WTC11 (cell line): ENCODE measurements around the gene DAD1. TPM values are rescaled to one million over a fixed set of nuclear protein-coding genes. Genes with fewer than 3 reads are reported as not detected.

ENCODE experiments used
- ATAC-seq: fragments of 200-7000 bp; cut with Tn5 transposase; 2 replicates; pipeline ENCODE4 v1.10.0; 2021; ENCODE audit warnings: mild to moderate bottlenecking, moderate library complexity
- CTCF ChIA-PET: fragments of 300-600 bp; sonication (Branson Sonifier 250); formaldehyde crosslinking; loops from one replicate; lab custom pipeline; 2021; ENCODE audit warnings: antibody characterized with exemption; lab: Charles Lee
- POLR2A ChIA-PET: fragments of 350-600 bp; sonication (Branson Sonifier 250); formaldehyde crosslinking; loops from one replicate; lab custom pipeline; 2021; ENCODE audit warnings: antibody characterized with exemption; lab: Charles Lee
- DNase-seq: peaks from one replicate; pipeline ENCODE4 v3.0.0; 2021; ENCODE audit warnings: low spot score
- H3K27ac Mint-ChIP-seq: 2 replicates; pipeline ENCODE4 v1.8.0; 2021; ENCODE audit warnings: mixed read lengths
- H3K27me3 Mint-ChIP-seq: 2 replicates; pipeline ENCODE4 v1.8.0; 2021; ENCODE audit warnings: low read depth, mild to moderate bottlenecking, moderate library complexity, mixed read lengths
- H3K36me3 Mint-ChIP-seq: 2 replicates; pipeline ENCODE4 v1.8.0; 2021; ENCODE audit warnings: mixed read lengths
- H3K4me1 Mint-ChIP-seq: 2 replicates; pipeline ENCODE4 v1.8.0; 2022; ENCODE audit warnings: mixed read lengths
- H3K4me3 Mint-ChIP-seq: 2 replicates; pipeline ENCODE4 v1.8.0; 2021; ENCODE audit warnings: mild to moderate bottlenecking, moderate library complexity, mixed read lengths
- H3K9me3 Mint-ChIP-seq: 2 replicates; pipeline ENCODE4 v1.8.0; 2021; ENCODE audit warnings: mixed read lengths
- CREB1 ChIP-seq: sonication (generic); formaldehyde crosslinking; IDR thresholded peaks from 2 replicates; pipeline ENCODE4 v1.8.0; 2023; ENCODE audit warnings: mild to moderate bottlenecking, missing genetic modification reagents
- FOXP1 ChIP-seq: sonication (generic); formaldehyde crosslinking; IDR thresholded peaks from 2 replicates; pipeline ENCODE4 v1.8.0; 2022; ENCODE audit warnings: missing genetic modification reagents, mild to moderate bottlenecking, moderate library complexity, borderline replicate concordance
- IRF2 ChIP-seq: sonication (generic); formaldehyde crosslinking; IDR thresholded peaks from 2 replicates; pipeline ENCODE4 v1.8.0; 2022; ENCODE audit warnings: low read depth, missing genetic modification reagents, borderline replicate concordance
- NFYB ChIP-seq: sonication (generic); formaldehyde crosslinking; conservative IDR thresholded peaks from 2 replicates; pipeline ENCODE4 v1.8.0; 2022; ENCODE audit warnings: low read depth, missing genetic modification reagents
- SP1 ChIP-seq: sonication (generic); formaldehyde crosslinking; conservative IDR thresholded peaks from 2 replicates; pipeline ENCODE4 v1.8.1; 2022; ENCODE audit warnings: missing genetic modification reagents
- TCF7 ChIP-seq: sonication (generic); formaldehyde crosslinking; IDR thresholded peaks from 2 replicates; pipeline ENCODE4 v1.8.0; 2022; ENCODE audit warnings: mild to moderate bottlenecking, low read depth, missing genetic modification reagents, moderate library complexity
- TEAD4 ChIP-seq: sonication (generic); formaldehyde crosslinking; IDR thresholded peaks from 2 replicates; pipeline ENCODE4 v1.8.0; 2022; ENCODE audit warnings: mild to moderate bottlenecking, missing genetic modification reagents
- TP53 ChIP-seq: sonication (generic); formaldehyde crosslinking; IDR thresholded peaks from 2 replicates; pipeline ENCODE4 v1.8.1; 2023; ENCODE audit warnings: mild to moderate bottlenecking, missing genetic modification reagents
- ZNF219 ChIP-seq: sonication (generic); formaldehyde crosslinking; IDR thresholded peaks from 2 replicates; pipeline ENCODE4 v1.8.0; 2023; ENCODE audit warnings: missing genetic modification reagents, mild to moderate bottlenecking, borderline replicate concordance
- ZNF423 ChIP-seq: fragments of 250-450 bp; sonication (Bioruptor Pico); IDR thresholded peaks from 2 replicates; pipeline ENCODE4 v2.1.2; 2022; ENCODE audit warnings: mild to moderate bottlenecking, moderate library complexity
- total RNA-seq: library from RNA; stranded (reverse); gene quantifications from 3 replicates; pipeline ENCODE4 v1.2.3, GENCODE V29; 2021
- TF ChIP-seq, protein P1 (sequence below): sonication (generic); formaldehyde crosslinking; IDR thresholded peaks from 2 replicates; pipeline ENCODE4 v1.8.1; 2022; ENCODE audit warnings: low read depth, mild to moderate bottlenecking, moderate library complexity, missing genetic modification reagents, borderline replicate concordance
- TF ChIP-seq, protein P2 (sequence below): sonication (generic); formaldehyde crosslinking; IDR thresholded peaks from 2 replicates; pipeline ENCODE4 v1.8.1; 2023; ENCODE audit warnings: mild to moderate bottlenecking, missing genetic modification reagents
- TF ChIP-seq, protein P3 (sequence below): sonication (generic); formaldehyde crosslinking; IDR thresholded peaks from 2 replicates; pipeline ENCODE4 v1.8.1; 2022; ENCODE audit warnings: mild to moderate bottlenecking, missing genetic modification reagents, moderate library complexity, borderline replicate concordance
- TF ChIP-seq, protein P4 (sequence below): fragments of 250-450 bp; sonication (Bioruptor Pico); IDR thresholded peaks from 2 replicates; pipeline ENCODE4 v1.9.0; 2021; ENCODE audit warnings: mild to moderate bottlenecking, borderline replicate concordance
- TF ChIP-seq, protein P5 (sequence below): sonication (generic); formaldehyde crosslinking; IDR thresholded peaks from 2 replicates; pipeline ENCODE4 v1.8.1; 2023; ENCODE audit warnings: mild to moderate bottlenecking, missing genetic modification reagents, borderline replicate concordance
- TF ChIP-seq, protein P6 (sequence below): sonication (generic); formaldehyde crosslinking; IDR thresholded peaks from 2 replicates; pipeline ENCODE4 v1.8.0; 2022; ENCODE audit warnings: mild to moderate bottlenecking, missing genetic modification reagents

DAD1 gene
- total RNA-seq, 1 experiment from 2014 or later: 125 TPM

DNA sequence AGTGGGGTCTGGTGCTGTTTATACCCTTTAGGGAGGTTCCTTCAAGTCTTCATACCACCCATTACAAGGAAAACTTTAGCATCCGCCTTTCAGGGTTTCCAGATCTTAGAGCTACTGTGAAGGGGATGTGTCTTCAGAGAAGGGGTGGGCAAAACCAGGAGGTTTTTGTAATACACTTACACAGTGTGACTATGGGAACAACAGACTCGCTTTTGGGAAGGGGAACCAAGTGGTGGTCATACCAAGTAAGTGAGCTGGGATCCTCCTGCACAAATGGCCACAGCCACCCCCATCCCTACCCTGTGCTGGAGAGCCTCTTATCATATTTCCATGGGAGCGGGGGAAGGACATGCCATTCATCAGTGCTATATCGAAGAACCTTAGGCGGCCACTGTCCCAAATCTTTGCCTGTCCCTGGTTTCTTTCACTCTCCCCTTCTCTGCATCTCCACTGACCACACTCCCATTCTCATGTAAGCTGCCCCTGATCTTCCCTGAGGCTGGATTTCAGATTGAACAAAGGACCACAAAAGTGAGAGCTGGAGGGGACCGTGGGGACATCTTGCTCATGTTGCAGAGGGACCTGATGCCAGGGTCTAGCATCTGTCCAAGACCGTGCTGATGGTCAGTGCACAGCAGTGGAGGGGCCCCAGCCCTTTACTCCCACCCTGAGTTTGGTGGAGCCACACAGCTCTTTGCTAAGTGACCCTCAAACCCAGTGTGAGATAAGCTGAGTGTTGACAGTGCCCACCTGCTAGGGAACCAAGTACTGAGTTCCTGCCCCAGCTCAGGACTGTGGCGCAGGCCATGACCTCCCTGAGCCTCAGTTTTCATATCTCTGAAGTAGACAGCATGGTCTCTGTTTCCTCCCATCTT lies 51.4 kb downstream of the DAD1 start:
- CTCF ChIA-PET: interaction anchor here (0.7 to 1.1 kb wide), 3 partner anchors 19 to 310 kb away, joined by 3 read pairs; no protein-coding TSS in a partner anchor
- Mint-ChIP-seq H3K36me3 (no peaks in the 10 kb centered on the region), H3K4me3 (no peak overlapping the region), H3K9me3 (peaks cover 3% of the 10 kb centered on the region; the same call in 1 of the 2 replicates), H3K4me1 (peaks cover 4% of the 10 kb centered on the region), H3K27me3 (no peaks in the 10 kb centered on the region), H3K27ac (no peak overlapping the region)
- no peak for ATAC-seq
- TF ChIP-seq SP1 (CRISPR knock-in tag): no peak
- TF ChIP-seq IRF2 (CRISPR knock-in tag): no peak
- TF ChIP-seq, protein P1, sequence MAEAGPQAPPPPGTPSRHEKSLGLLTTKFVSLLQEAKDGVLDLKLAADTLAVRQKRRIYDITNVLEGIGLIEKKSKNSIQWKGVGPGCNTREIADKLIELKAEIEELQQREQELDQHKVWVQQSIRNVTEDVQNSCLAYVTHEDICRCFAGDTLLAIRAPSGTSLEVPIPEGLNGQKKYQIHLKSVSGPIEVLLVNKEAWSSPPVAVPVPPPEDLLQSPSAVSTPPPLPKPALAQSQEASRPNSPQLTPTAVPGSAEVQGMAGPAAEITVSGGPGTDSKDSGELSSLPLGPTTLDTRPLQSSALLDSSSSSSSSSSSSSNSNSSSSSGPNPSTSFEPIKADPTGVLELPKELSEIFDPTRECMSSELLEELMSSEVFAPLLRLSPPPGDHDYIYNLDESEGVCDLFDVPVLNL (CRISPR knock-in tag): no peak
- TF ChIP-seq TP53 (CRISPR knock-in tag): no peak
- POLR2A ChIA-PET: no interaction called here
- DNase-seq: no peak

DNA sequence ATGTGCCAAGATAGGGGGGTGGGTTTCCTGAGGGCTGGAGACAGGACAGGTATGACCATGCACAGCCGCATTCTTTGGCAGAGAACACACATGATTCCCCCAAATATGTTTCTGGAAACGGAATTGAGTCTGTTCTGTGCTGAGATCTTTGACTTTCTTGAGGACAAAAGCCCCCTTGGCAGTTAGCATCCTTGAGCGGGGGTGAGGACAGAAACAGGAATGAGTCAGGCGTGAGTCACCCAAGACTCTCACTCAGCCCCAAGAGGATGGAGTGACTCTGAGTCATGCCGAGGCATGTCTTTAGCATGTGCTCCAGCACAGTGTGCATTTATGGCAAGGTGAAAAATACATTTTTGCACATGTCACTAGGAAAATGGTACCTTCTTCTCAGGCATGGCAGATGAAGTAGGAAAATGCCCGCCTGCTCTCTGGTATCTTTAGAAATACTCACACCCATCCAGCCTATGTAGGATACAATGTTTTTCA lies 52.1 kb downstream of the DAD1 start:
- Mint-ChIP-seq H3K27ac (no peak overlapping the region), H3K4me3 (no peak overlapping the region), H3K4me1 (peaks cover 4% of the 10 kb centered on the region), H3K36me3 (no peaks in the 10 kb centered on the region), H3K27me3 (no peaks in the 10 kb centered on the region), H3K9me3 (peaks cover 3% of the 10 kb centered on the region; the same call in 1 of the 2 replicates)
- TF ChIP-seq, protein P2, sequence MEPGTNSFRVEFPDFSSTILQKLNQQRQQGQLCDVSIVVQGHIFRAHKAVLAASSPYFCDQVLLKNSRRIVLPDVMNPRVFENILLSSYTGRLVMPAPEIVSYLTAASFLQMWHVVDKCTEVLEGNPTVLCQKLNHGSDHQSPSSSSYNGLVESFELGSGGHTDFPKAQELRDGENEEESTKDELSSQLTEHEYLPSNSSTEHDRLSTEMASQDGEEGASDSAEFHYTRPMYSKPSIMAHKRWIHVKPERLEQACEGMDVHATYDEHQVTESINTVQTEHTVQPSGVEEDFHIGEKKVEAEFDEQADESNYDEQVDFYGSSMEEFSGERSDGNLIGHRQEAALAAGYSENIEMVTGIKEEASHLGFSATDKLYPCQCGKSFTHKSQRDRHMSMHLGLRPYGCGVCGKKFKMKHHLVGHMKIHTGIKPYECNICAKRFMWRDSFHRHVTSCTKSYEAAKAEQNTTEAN (CRISPR knock-in tag): no peak
- TF ChIP-seq, protein P3, sequence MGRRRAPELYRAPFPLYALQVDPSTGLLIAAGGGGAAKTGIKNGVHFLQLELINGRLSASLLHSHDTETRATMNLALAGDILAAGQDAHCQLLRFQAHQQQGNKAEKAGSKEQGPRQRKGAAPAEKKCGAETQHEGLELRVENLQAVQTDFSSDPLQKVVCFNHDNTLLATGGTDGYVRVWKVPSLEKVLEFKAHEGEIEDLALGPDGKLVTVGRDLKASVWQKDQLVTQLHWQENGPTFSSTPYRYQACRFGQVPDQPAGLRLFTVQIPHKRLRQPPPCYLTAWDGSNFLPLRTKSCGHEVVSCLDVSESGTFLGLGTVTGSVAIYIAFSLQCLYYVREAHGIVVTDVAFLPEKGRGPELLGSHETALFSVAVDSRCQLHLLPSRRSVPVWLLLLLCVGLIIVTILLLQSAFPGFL (CRISPR knock-in tag): no peak
- TF ChIP-seq CREB1 (CRISPR knock-in tag) (no peak), FOXP1 (CRISPR knock-in tag) (no peak), ZNF219 (CRISPR knock-in tag) (no peak), ZNF423 (CRISPR knock-in tag) (no peak), TP53 (CRISPR knock-in tag) (no peak), TEAD4 (no peak), TCF7 (CRISPR knock-in tag) (no peak), NFYB (CRISPR knock-in tag) (no peak)
- TF ChIP-seq, protein P4, sequence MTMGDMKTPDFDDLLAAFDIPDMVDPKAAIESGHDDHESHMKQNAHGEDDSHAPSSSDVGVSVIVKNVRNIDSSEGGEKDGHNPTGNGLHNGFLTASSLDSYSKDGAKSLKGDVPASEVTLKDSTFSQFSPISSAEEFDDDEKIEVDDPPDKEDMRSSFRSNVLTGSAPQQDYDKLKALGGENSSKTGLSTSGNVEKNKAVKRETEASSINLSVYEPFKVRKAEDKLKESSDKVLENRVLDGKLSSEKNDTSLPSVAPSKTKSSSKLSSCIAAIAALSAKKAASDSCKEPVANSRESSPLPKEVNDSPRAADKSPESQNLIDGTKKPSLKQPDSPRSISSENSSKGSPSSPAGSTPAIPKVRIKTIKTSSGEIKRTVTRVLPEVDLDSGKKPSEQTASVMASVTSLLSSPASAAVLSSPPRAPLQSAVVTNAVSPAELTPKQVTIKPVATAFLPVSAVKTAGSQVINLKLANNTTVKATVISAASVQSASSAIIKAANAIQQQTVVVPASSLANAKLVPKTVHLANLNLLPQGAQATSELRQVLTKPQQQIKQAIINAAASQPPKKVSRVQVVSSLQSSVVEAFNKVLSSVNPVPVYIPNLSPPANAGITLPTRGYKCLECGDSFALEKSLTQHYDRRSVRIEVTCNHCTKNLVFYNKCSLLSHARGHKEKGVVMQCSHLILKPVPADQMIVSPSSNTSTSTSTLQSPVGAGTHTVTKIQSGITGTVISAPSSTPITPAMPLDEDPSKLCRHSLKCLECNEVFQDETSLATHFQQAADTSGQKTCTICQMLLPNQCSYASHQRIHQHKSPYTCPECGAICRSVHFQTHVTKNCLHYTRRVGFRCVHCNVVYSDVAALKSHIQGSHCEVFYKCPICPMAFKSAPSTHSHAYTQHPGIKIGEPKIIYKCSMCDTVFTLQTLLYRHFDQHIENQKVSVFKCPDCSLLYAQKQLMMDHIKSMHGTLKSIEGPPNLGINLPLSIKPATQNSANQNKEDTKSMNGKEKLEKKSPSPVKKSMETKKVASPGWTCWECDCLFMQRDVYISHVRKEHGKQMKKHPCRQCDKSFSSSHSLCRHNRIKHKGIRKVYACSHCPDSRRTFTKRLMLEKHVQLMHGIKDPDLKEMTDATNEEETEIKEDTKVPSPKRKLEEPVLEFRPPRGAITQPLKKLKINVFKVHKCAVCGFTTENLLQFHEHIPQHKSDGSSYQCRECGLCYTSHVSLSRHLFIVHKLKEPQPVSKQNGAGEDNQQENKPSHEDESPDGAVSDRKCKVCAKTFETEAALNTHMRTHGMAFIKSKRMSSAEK: no peak
- TF ChIP-seq, protein P5, sequence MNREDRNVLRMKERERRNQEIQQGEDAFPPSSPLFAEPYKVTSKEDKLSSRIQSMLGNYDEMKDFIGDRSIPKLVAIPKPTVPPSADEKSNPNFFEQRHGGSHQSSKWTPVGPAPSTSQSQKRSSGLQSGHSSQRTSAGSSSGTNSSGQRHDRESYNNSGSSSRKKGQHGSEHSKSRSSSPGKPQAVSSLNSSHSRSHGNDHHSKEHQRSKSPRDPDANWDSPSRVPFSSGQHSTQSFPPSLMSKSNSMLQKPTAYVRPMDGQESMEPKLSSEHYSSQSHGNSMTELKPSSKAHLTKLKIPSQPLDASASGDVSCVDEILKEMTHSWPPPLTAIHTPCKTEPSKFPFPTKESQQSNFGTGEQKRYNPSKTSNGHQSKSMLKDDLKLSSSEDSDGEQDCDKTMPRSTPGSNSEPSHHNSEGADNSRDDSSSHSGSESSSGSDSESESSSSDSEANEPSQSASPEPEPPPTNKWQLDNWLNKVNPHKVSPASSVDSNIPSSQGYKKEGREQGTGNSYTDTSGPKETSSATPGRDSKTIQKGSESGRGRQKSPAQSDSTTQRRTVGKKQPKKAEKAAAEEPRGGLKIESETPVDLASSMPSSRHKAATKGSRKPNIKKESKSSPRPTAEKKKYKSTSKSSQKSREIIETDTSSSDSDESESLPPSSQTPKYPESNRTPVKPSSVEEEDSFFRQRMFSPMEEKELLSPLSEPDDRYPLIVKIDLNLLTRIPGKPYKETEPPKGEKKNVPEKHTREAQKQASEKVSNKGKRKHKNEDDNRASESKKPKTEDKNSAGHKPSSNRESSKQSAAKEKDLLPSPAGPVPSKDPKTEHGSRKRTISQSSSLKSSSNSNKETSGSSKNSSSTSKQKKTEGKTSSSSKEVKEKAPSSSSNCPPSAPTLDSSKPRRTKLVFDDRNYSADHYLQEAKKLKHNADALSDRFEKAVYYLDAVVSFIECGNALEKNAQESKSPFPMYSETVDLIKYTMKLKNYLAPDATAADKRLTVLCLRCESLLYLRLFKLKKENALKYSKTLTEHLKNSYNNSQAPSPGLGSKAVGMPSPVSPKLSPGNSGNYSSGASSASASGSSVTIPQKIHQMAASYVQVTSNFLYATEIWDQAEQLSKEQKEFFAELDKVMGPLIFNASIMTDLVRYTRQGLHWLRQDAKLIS (CRISPR knock-in tag): no peak
- TF ChIP-seq, protein P6, sequence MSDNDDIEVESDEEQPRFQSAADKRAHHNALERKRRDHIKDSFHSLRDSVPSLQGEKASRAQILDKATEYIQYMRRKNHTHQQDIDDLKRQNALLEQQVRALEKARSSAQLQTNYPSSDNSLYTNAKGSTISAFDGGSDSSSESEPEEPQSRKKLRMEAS (CRISPR knock-in tag): no peak
- ATAC-seq (no peak; the same call in 1 of the 2 replicates), DNase-seq (no peak)
- ChIA-PET POLR2A (no interaction called here), CTCF (no interaction called here)
